H9 (cell line): ENCODE data around the gene BRD3OS. TPM values are rescaled to one million over a fixed set of nuclear protein-coding genes. Genes with fewer than 3 reads are reported as not detected.

Experiments used
- DNase-seq: peaks from one replicate; pipeline ENCODE4 v3.0.0-alpha.2; 2017
- H2AFZ ChIP-seq: one replicate; pipeline ENCODE4 v1.6.1; 2013; ENCODE audit warnings: mild to moderate bottlenecking, low read length, control low read depth, moderate library complexity
- H2AK5ac ChIP-seq: 2 replicates; pipeline ENCODE4 v1.6.1; 2013; ENCODE audit warnings: low read length, control low read depth, mixed read lengths; ENCODE audit not compliant: insufficient read length
- H2BK120ac ChIP-seq: one replicate; pipeline ENCODE4 v1.6.1; 2013; ENCODE audit warnings: low read depth, mild to moderate bottlenecking, low read length, control low read depth, inconsistent platforms; ENCODE audit not compliant: poor library complexity, severe bottlenecking
- H2BK12ac ChIP-seq: 2 replicates; pipeline ENCODE4 v1.6.1; 2013; ENCODE audit warnings: low read length, control low read depth, mixed read lengths, low read depth; ENCODE audit not compliant: insufficient read length
- H2BK15ac ChIP-seq: 2 replicates; pipeline ENCODE4 v1.6.1; 2013; ENCODE audit warnings: low read depth, low read length, control low read depth
- H2BK20ac ChIP-seq: one replicate; pipeline ENCODE4 v1.6.1; 2013; ENCODE audit warnings: low read depth, mild to moderate bottlenecking, low read length, control low read depth, inconsistent platforms; ENCODE audit not compliant: poor library complexity, severe bottlenecking
- H2BK5ac ChIP-seq: 2 replicates; pipeline ENCODE4 v1.6.1; 2013; ENCODE audit warnings: low read length, control low read depth, mixed read lengths; ENCODE audit not compliant: insufficient read length
- H3K14ac ChIP-seq: 2 replicates; pipeline ENCODE4 v1.6.1; 2013; ENCODE audit warnings: low read length, control low read depth; ENCODE audit not compliant: insufficient read depth
- H3K18ac ChIP-seq: 2 replicates; pipeline ENCODE4 v1.6.1; 2013; ENCODE audit warnings: low read depth, mild to moderate bottlenecking, mixed read lengths, low read length, control low read depth; ENCODE audit not compliant: insufficient read length
- H3K23ac ChIP-seq: 2 replicates; pipeline ENCODE4 v1.6.1; 2013; ENCODE audit warnings: low read length, control low read depth, mixed read lengths, low read depth; ENCODE audit not compliant: insufficient read length
- H3K23me2 ChIP-seq: 2 replicates; pipeline ENCODE4 v1.6.1; 2013; ENCODE audit warnings: low read depth, mild to moderate bottlenecking, mixed read lengths, low read length, control low read depth; ENCODE audit not compliant: insufficient read length, poor library complexity, severe bottlenecking
- H3K27ac ChIP-seq: 2 replicates; pipeline ENCODE4 v1.5.1; 2013; ENCODE audit warnings: low read length, control low read depth, mixed read lengths, low read depth; ENCODE audit not compliant: insufficient read length
- H3K27me3 ChIP-seq: 2 replicates; pipeline ENCODE4 v1.6.1; 2013; ENCODE audit warnings: low read length, control low read depth, inconsistent platforms; ENCODE audit not compliant: insufficient read depth
- H3K4ac ChIP-seq: 2 replicates; pipeline ENCODE4 v1.6.1; 2013; ENCODE audit warnings: low read depth, mild to moderate bottlenecking, control low read depth, inconsistent platforms, low read length, moderate library complexity
- H3K4me1 ChIP-seq: 2 replicates; pipeline ENCODE4 v1.6.1; 2013; ENCODE audit warnings: low read length, control low read depth, inconsistent platforms; ENCODE audit not compliant: insufficient read depth
- H3K4me2 ChIP-seq: 2 replicates; pipeline ENCODE4 v1.6.1; 2013; ENCODE audit warnings: low read length, control low read depth, mixed read lengths; ENCODE audit not compliant: insufficient read length, insufficient read depth
- H3K56ac ChIP-seq: 2 replicates; pipeline ENCODE4 v1.6.1; 2013; ENCODE audit warnings: low read depth, mild to moderate bottlenecking, mixed read lengths, low read length, control low read depth; ENCODE audit not compliant: insufficient read length
- H3K79me1 ChIP-seq: 2 replicates; pipeline ENCODE4 v1.6.1; 2013; ENCODE audit warnings: low read depth, mild to moderate bottlenecking, moderate library complexity, low read length, control low read depth, inconsistent platforms; ENCODE audit not compliant: insufficient read depth, poor library complexity, severe bottlenecking
- H3K79me2 ChIP-seq: 2 replicates; pipeline ENCODE4 v1.6.1; 2013; ENCODE audit warnings: low read length, control low read depth, inconsistent platforms; ENCODE audit not compliant: insufficient read depth
- H3K9ac ChIP-seq: 2 replicates; pipeline ENCODE4 v1.6.1; 2013; ENCODE audit warnings: low read length, control low read depth, mixed read lengths; ENCODE audit not compliant: insufficient read length; ENCODE audit errors: extremely low read depth
- H3K9me3 ChIP-seq: one replicate; pipeline ENCODE4 v1.6.1; 2013; ENCODE audit warnings: low read depth, low read length, inconsistent platforms; ENCODE audit not compliant: control insufficient read depth
- H3T11ph ChIP-seq: one replicate; pipeline ENCODE4 v1.6.1; 2013; ENCODE audit warnings: mild to moderate bottlenecking, low read length, control low read depth, inconsistent platforms
- H4K20me1 ChIP-seq: one replicate; pipeline ENCODE4 v1.6.1; 2013; ENCODE audit not compliant: control insufficient read depth, insufficient read length, insufficient read depth
- H4K5ac ChIP-seq: 2 replicates; pipeline ENCODE4 v1.6.1; 2013; ENCODE audit warnings: low read depth, mild to moderate bottlenecking, mixed read lengths, low read length, control low read depth; ENCODE audit not compliant: insufficient read length
- H4K8ac ChIP-seq: replicated peaks from 2 replicates; pipeline ENCODE4 v1.6.1; 2013; ENCODE audit warnings: low read length, control low read depth, mixed read lengths, low read depth; ENCODE audit not compliant: insufficient read length
- H4K91ac ChIP-seq: 2 replicates; pipeline ENCODE4 v1.6.1; 2013; ENCODE audit warnings: low read depth, mild to moderate bottlenecking, moderate library complexity, mixed read lengths, low read length, control low read depth; ENCODE audit not compliant: insufficient read length
- H3K27ac Mint-ChIP-seq, 3 experiments: 2 replicates in 2 of 3; 3 replicates in 1 of 3; pipeline ENCODE4 v1.8.0; 2020 to 2021; ENCODE audit warnings: mixed read lengths in 3 of 3, mild to moderate bottlenecking in 1 of 3, moderate library complexity in 1 of 3
- H3K27me3 Mint-ChIP-seq: 2 replicates; pipeline ENCODE4 v1.8.0; 2021; ENCODE audit warnings: low read depth, mild to moderate bottlenecking, moderate library complexity, mixed read lengths
- H3K36me3 Mint-ChIP-seq, 3 experiments: 2 replicates in 2 of 3; 3 replicates in 1 of 3; pipeline ENCODE4 v1.8.0; 2020 to 2021; ENCODE audit warnings: low read depth in 3 of 3, mixed read lengths in 3 of 3; ENCODE audit not compliant: insufficient read depth in 1 of 3
- H3K4me1 Mint-ChIP-seq, 2 experiments: 2 replicates each; pipeline ENCODE4 v1.8.0; 2020; ENCODE audit warnings: mixed read lengths in 2 of 2
- H3K4me3 Mint-ChIP-seq, 2 experiments: 2 replicates in 1 of 2; 3 replicates in 1 of 2; pipeline ENCODE4 v1.8.0; 2020 to 2021; ENCODE audit warnings: mild to moderate bottlenecking in 2 of 2, mixed read lengths in 2 of 2, moderate library complexity in 1 of 2
- H3K9me3 Mint-ChIP-seq, 2 experiments: 2 replicates in 1 of 2; 3 replicates in 1 of 2; pipeline ENCODE4 v1.8.0; 2020; ENCODE audit warnings: mild to moderate bottlenecking in 2 of 2, mixed read lengths in 2 of 2, moderate library complexity in 1 of 2
- WGBS: extraction: QIAGEN DNeasy Blood & Tissue Kit; methylation state at CpG from one replicate; pipeline ENCODE4 v1.1.7; 2013; ENCODE audit warnings: missing lambda C conversion rate, low lambda C conversion rate, mixed read lengths; ENCODE audit not compliant: insufficient read length; ENCODE audit errors: extremely low coverage; 5-methylcytosine and 5-hydroxymethylcytosine counted together
- total RNA-seq: library from RNA; stranded (reverse); gene quantifications from 2 replicates; pipeline ENCODE4 v1.2.1, GENCODE V29; 2021
- TF ChIP-seq, protein P1 (sequence below): fragments of 200-600 bp; sonication (generic); conservative IDR thresholded peaks from 3 replicates; pipeline ENCODE4 v1.8.0; 2021; ENCODE audit warnings: antibody characterized with exemption, mild to moderate bottlenecking

Gene BRD3OS
- total RNA-seq, 1 experiment from 2014 or later: 16.4 TPM

- WGBS: no CpG with 5 or more reads among the region's 16 CpGs
- H2BK12ac ChIP-seq: no peak overlapping the region
- no peaks in the 10 kb centered on the region for H4K20me1 ChIP-seq
- no peak overlapping the region; the same call in 1 of the 2 replicates for H3K14ac ChIP-seq
- no peak for DNase-seq
- Mint-ChIP-seq H3K27ac (no peak overlapping the region), H3K4me3 (no peak overlapping the region), H3K27me3 (no peaks in the 10 kb centered on the region), H3K36me3 (no peaks in the 10 kb centered on the region; a peak in 3 of 7 replicates), H3K4me1 (peaks cover 39 to 45% of the 10 kb centered on the region in 2 experiments), H3K9me3 (no peaks in the 10 kb centered on the region; a peak in 1 of 5 replicates)
- no peaks in the 10 kb centered on the region for H3K4me1 ChIP-seq
- no peak overlapping the region for H3K56ac ChIP-seq
- no peak overlapping the region for H4K8ac ChIP-seq
- H2BK20ac ChIP-seq: no peak overlapping the region
- H2BK5ac ChIP-seq: no peak overlapping the region
- no peaks in the 10 kb centered on the region for H3K27me3 ChIP-seq
- no peak overlapping the region for H2BK120ac ChIP-seq
- H3K23ac ChIP-seq: no peak overlapping the region
- H3K18ac ChIP-seq: no peak overlapping the region
- TF ChIP-seq, protein P1, sequence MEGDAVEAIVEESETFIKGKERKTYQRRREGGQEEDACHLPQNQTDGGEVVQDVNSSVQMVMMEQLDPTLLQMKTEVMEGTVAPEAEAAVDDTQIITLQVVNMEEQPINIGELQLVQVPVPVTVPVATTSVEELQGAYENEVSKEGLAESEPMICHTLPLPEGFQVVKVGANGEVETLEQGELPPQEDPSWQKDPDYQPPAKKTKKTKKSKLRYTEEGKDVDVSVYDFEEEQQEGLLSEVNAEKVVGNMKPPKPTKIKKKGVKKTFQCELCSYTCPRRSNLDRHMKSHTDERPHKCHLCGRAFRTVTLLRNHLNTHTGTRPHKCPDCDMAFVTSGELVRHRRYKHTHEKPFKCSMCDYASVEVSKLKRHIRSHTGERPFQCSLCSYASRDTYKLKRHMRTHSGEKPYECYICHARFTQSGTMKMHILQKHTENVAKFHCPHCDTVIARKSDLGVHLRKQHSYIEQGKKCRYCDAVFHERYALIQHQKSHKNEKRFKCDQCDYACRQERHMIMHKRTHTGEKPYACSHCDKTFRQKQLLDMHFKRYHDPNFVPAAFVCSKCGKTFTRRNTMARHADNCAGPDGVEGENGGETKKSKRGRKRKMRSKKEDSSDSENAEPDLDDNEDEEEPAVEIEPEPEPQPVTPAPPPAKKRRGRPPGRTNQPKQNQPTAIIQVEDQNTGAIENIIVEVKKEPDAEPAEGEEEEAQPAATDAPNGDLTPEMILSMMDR: no peak
- H4K5ac ChIP-seq: no peak overlapping the region
- no peak overlapping the region for H3K4me2 ChIP-seq
- H3K4ac ChIP-seq: no peak overlapping the region
- H2BK15ac ChIP-seq: no peak overlapping the region
- no peak overlapping the region for H4K91ac ChIP-seq
- peaks cover 31% of the 10 kb centered on the region; the same call in 1 of the 2 replicates for H3K79me2 ChIP-seq
- no peaks in the 10 kb centered on the region for H3K9me3 ChIP-seq
- H3K9ac ChIP-seq: no peak overlapping the region
- no peaks in the 10 kb centered on the region for H3K23me2 ChIP-seq
- H3K79me1 ChIP-seq: no peaks in the 10 kb centered on the region
- H2AK5ac ChIP-seq: no peak overlapping the region
- H2AFZ ChIP-seq: no peak overlapping the region
- H3K27ac ChIP-seq: no peak overlapping the region
- H3T11ph ChIP-seq: no peak overlapping the region
Observed at GRCh38 chr9:133978899-133979272, 46.4 kb upstream of the BRD3OS start.
